ENCODE measurements around the gene NUMA1.

Gene NUMA1

GRCh38 chr11:71998649-71999310 is 81.6 kb downstream of the NUMA1 start, which contains the start of gene IL18BP:
IL18BP (plus strand) TSS chr11:71998909; CDS start chr11:71999985, 1,076 bp downstream.
- DNase-seq (ENCODE audit: low read depth): no peak

DNA sequence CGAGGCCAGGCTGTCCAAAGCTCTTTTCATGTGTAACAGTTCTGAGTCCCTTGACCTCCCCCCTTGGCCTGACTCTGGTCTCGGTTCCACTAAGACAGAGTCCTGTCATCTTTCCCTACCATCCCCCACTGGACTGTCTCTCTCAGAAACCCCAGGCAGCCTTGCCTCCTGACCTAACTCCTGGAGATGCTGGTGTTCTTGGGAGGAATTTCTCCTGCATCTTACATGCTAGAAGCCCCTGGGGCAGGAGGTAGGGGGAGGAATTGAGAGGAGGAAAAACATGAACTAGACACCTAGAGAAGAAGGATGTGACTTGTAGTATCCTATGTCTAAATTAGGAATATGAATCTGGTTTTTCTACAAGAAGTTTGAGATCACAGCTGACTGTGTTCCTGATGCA is 82.3 kb downstream of the NUMA1 start:
- no peak for DNase-seq (ENCODE audit: low read depth)

More at GRCh38 chr11:71998649-71999310, 81.6 kb downstream of the NUMA1 start, which contains the start of gene IL18BP:
- TF ChIP-seq, protein P1, sequence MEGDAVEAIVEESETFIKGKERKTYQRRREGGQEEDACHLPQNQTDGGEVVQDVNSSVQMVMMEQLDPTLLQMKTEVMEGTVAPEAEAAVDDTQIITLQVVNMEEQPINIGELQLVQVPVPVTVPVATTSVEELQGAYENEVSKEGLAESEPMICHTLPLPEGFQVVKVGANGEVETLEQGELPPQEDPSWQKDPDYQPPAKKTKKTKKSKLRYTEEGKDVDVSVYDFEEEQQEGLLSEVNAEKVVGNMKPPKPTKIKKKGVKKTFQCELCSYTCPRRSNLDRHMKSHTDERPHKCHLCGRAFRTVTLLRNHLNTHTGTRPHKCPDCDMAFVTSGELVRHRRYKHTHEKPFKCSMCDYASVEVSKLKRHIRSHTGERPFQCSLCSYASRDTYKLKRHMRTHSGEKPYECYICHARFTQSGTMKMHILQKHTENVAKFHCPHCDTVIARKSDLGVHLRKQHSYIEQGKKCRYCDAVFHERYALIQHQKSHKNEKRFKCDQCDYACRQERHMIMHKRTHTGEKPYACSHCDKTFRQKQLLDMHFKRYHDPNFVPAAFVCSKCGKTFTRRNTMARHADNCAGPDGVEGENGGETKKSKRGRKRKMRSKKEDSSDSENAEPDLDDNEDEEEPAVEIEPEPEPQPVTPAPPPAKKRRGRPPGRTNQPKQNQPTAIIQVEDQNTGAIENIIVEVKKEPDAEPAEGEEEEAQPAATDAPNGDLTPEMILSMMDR (IDR thresholded peaks at IDR 0.05; ENCODE audit: insufficient read depth, low read depth, low read length, missing control alignments): no peak
- no peak within 1 kb of the TSS for H3K4me3 ChIP-seq (ENCODE audit: low read length)

GRCh38 chr11:71997594-71997993 is 82.7 kb downstream of the NUMA1 start:
- no peak for DNase-seq (ENCODE audit: low read depth)
- H3K4me3 ChIP-seq (ENCODE audit: low read length): no peak overlapping the region
- TF ChIP-seq, protein P1 (IDR thresholded peaks at IDR 0.05; ENCODE audit: insufficient read depth, low read depth, low read length, missing control alignments): no peak

More for the DNA sequence above, 82.3 kb downstream of the NUMA1 start:
- TF ChIP-seq, protein P1 (IDR thresholded peaks at IDR 0.05; ENCODE audit: insufficient read depth, low read depth, low read length, missing control alignments): no peak
- H3K4me3 ChIP-seq (ENCODE audit: low read length): no peak overlapping the region

DNA sequence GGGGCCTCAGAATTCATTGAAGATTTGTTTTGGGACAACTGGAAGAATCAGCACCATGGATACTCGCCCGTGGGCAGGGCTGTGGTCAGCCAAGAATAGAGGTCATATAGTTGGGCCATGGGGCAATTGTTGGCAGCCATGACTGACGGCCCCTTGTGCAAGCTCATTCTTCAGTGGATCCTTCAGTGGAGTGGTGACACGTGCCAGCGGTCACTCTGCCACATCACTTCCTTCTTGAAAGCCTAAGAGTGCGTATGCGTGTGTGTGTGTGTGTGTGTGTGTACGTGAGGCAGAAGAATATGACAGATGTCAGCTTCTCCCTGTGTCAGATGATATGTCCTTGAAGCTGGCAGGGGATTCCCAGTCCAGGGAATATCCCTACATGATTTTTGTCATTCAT is 83.4 kb downstream of the NUMA1 start:
- TF ChIP-seq, protein P1 (IDR thresholded peaks at IDR 0.05; ENCODE audit: insufficient read depth, low read depth, low read length, missing control alignments): no peak

GRCh38 chr11:71996517-71996916 is 83.8 kb downstream of the NUMA1 start:
- TF ChIP-seq, protein P1 (IDR thresholded peaks at IDR 0.05; ENCODE audit: insufficient read depth, low read depth, low read length, missing control alignments): no peak
- no peak overlapping the region for H3K4me3 ChIP-seq (ENCODE audit: low read length)
- no peak for DNase-seq (ENCODE audit: low read depth)

More for the DNA sequence above, 83.4 kb downstream of the NUMA1 start:
- DNase-seq (ENCODE audit: low read depth): no peak
- H3K4me3 ChIP-seq (ENCODE audit: low read length): no peak overlapping the region

- TF ChIP-seq, protein P1 (IDR thresholded peaks at IDR 0.05; ENCODE audit: insufficient read depth, low read depth, low read length, missing control alignments): no peak
- no peak for DNase-seq (ENCODE audit: low read depth)
- no peak overlapping the region for H3K4me3 ChIP-seq (ENCODE audit: low read length)
Measured at GRCh38 chr11:71995726-71996291, 84.5 kb downstream of the NUMA1 start.

Measured in epithelial cell of esophagus (primary cell).